SH-SY5Y (cell line): Measurements from ENCODE around the gene TBC1D10B.
A peak's percentile ranks its signal among the peaks of the same experiment; 100 is the strongest.

Source experiments
- GATA2 ChIP-seq: IDR thresholded peaks from 2 replicates; pipeline ENCODE4 v1.6.1; 2011; ENCODE audit warnings: mild to moderate bottlenecking, low read depth, low read length
- GATA3 ChIP-seq: IDR thresholded peaks from 2 replicates; pipeline ENCODE4 v1.6.1; 2011; ENCODE audit warnings: low read depth, mild to moderate bottlenecking, low read length, moderate library complexity

Gene TBC1D10B

DNA sequence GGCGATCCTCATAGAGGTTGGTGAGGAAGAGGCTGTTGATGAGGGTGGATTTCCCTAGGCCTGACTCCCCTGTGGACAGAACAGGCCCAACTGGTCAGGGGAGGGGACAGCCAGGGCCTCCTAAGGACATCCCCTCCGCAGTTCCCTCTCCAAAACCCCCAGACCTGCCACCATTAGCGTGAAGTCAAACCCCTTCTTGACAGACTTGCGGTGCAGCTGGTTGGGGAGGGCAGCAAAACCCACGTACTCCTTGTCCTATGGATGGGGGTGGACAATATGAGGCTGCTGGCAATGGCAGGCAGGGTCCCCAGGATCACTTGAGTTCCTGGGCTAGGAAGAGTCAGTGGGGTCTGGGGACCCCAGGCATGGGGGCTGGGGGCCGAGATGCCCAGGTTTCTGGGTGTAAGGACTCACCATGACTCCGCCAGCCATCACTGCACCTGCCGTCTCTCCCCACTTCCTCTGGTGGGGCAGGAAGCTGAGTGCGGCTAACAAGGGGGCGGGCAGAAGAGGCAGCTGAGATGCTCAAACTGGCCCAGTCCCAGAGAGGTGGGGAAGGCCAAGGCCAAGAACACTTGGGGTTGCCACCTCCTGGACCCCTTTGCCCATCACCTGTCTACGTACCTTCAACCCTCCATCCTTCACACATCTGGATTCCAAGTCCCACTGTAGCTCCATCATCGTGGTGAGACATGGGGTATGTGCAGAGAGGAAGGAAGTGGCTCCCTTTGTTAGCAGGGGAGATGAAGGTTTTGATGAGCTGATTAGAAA lies 12.0 kb upstream of the TBC1D10B start, which contains the start of gene SEPTIN1:
TSS of gene SEPTIN1 (minus strand) at position 451 of the 771 bp plus-strand sequence. CDS start at position 432, 19 bp downstream.
- TF ChIP-seq GATA2 (no peak), GATA3 (no peak)

DNA sequence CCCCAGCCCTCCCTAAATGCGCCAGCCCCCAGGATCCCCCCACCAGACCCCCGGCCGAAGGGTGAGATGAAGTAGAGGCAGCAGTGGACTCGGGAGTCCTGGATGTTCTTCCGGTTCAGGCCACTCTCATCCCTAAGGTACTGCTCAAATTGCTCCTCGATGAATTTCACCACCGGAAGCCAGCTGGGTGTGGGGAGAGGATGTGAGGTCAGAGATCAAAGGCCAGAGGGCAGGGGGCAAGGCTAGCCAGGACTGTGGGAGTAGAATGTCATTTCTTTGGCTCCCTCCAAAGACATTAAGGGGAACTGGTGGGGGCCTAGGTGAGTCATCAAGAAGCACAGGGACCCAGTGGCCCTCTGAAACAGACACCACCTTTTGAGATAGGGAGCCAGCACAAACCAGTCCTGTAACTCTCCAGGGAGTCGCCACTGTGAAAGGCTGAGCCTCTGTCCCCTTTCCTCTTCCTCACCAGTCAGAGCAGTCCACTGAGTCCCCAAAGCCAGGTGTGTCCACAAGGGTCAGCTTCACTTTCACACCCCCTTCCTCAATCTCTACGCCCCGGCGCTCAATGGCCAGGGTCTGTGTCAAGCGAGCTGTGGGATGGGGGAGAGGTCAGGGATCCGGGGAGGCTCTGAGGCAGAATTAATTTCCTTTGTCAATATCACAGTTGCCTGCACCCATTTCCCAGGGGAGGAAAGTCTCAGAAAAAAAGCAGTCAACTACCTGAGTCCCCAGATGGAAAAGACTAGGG lies 11.2 kb upstream of the TBC1D10B start:
- TF ChIP-seq GATA2 (no peak), GATA3 (no peak)

DNA sequence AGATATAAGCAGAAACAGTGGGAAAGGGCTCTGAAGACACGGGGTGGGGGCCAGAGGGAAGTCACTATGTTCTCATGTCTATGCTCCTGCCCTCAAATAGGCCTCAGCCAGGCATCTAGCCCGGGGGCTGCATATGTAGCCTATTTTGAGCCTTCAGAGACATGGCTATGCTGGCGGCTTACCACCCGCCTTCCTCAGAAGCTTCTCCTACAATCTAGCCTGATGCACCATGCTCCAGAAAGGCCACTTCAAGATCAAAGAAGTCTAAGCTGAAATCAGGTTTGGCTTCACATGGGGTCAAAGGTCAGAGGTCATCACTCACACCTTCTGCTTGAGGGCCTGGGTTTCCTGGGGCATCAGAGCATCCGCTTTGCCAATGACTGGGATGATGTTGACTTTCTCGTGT lies 10.5 kb upstream of the TBC1D10B start:
- no peak for TF ChIP-seq GATA3
- TF ChIP-seq GATA2, result no peak

DNA sequence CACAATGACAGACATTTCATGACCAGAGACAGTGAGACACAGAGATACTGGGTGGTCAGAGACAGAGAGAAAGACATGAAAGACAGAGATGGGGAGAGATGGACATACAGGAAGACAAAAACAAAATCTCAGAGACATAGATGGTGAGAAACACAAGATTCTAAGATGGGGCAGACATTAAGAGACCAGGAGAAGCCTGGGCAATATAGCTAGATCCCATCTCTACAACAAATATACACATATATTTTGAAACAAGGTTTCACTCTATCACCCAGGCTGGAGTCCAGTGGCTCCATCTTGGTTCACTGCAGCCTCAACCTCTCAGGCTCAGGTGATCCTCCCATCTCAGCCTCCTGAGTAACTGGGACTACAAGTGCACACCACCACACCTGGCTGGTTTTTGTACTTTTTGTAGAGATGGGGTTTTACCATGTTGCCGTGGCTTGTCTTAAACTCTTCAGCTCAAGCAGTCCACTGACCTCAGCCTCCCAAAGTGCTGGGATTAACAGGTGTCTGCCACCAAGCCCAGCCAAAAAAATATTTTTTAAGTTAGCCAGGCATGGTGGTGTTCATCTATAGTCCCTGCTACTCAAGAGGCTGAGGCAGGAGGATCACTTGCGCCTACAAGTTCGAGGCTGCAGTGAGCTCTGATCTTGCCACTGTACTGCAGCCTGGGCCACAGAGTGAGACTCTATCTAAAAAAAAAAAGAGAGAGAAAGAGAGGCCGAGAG lies 9.9 kb upstream of the TBC1D10B start:
- no peak for TF ChIP-seq GATA2
- no peak for TF ChIP-seq GATA3

DNA sequence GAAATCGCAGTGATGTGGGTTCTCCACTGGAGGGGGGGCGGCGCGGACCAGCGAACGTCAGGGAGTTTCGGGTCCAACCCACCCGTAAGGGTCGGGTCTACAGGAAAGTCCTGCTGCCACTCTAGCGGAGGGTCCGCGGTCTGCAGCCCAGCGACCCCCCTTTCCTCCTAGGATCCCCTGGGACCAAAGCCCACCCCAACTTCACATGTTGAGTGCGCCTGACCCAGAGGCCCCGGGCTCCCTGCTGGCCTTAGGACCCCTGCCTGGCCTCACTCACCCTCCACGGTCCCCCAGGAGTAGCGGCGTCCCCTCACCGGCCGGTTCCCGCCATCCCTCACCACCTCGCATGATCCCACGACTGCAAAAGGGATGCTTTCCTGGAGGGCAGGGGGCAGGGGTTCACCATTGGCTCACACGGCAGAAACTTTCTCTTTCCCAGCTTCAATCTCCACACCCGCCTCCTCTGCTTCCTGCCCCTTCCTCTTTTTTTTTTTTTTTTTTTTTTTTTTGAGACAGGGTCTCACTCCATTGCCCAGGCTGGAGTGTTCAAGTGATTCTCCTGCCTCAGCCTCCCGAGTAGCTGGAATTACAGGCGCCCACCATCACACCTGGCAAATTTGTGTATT lies 9.0 kb upstream of the TBC1D10B start:
- TF ChIP-seq GATA3 (no peak), GATA2 (no peak)

DNA sequence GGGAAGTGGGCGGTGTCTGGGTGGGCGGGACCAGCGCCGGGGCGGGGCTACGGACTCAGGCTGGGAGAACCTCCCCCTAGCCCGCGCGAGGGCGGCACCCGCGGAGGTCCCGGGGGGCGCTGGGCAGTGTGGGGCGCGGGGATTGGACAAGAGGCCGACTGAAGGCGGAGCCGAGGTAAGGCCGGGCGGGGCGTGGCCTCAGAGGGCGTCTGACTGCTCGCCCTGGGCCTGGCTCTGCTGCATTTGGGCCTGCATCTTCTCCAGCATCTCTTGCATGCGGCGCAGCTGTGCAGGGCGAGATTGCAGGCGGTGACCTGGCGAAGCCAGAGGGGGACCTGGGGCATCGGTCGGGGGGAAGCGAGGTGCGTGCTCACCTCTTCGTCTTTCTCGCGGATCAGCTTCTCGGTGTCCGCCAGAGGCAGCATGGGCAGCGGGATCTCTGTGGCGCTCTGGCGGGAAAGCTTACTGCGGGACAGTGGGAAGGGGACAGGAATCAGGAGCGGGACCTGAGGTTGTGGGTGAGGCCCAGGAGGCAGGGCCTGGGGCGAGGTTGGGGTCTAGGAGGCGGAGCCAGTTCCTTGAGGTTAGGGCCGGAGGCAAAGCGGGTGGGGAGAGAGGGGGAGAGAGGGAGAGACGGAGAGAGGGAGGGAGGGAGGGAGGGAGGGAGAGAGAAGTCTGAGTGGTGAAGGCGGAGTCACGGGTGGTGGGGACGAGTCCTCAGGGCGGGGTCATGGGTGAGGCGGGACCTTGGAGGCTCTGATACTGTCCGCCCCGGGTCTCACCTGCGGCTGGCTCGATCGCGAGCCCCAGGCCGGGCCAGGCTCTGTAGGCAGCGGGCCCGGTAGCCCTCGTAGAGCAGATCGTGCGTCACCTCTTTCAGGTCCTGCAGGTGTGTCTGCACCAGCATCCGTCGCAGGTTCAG lies 8.2 kb upstream of the TBC1D10B start:
- TF ChIP-seq GATA3 (no peak), GATA2 (peak; percentile 53)

DNA sequence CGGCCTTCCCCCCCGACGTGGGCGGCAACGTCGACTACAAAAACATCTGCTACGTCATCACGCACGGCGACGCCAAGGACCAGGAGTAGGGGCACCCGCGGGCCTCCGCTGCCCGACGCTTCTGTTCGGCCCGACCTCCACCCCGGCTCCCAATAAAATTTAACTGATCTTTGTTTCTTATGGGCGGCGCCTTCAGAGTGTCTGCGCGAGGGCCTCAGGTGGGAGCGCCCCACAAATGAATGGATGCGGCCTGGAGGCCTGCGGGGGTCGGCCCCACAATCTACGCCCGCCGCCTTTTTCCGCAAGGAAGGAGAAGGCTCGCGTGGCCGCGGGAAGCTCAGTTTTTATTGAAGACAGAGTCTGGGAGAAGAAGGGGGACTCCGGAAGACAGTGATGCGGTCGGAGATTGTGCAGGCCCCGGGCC lies 7.5 kb upstream of the TBC1D10B start:
- no peak; the same call in 1 of the 2 replicates for TF ChIP-seq GATA2
- TF ChIP-seq GATA3, result no peak

DNA sequence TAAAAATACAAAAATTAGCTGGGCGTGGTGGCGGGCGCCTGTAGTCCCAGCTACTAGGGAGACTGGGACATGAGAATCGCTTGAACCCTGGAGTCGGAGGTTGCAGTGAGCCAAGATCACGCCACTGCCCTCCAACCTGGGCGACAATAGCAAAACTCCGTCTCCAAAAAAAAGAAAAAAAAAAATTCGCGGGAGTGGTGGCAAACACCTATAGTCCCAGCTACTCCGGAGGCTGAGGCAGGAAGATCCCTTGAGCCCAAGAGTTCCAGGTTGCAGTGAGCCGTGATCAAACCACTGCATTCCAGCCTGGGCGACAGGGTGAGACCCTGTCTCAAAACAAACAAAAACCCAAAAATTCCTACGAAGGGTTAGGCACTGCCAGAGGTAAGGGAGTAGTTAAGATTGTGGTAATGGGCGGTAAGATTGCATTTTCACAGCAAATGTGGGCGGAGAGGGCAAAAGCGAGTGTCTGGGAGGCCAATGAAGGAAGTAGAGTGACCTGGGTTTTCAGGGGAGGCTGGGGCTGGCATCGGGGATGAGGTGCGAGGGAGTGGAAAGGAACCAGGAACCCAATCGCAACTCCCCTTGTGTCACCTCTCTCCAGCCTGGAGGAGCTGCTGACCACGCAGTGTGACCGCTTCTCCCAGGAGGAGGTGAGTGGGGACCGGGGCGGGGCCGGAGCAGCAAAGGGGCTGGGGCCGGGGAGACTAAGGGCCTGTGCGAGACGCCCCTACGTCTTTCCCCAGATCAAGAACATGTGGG lies 6.9 kb upstream of the TBC1D10B start:
- TF ChIP-seq GATA2, result no peak
- no peak for TF ChIP-seq GATA3

DNA sequence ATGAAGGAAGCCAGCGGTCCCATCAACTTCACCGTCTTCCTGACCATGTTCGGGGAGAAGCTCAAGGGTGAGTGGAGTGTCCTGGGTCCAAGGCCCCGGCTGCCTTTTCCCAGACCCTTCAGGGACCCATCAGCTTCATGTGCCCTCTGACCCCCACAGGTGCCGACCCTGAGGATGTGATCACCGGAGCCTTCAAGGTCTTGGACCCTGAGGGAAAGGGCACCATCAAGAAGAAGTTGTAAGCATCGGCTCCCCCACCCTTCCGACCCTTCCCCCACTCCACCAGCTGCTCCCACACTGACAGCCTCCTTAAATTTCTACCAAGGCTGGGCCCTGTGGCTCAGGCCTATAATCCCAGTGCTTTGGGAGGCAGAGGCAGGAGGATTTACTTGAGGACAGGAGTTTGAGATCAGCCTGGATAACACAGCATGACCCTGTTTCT lies 6.2 kb upstream of the TBC1D10B start:
- TF ChIP-seq GATA2, result no peak
- TF ChIP-seq GATA3, result no peak

DNA sequence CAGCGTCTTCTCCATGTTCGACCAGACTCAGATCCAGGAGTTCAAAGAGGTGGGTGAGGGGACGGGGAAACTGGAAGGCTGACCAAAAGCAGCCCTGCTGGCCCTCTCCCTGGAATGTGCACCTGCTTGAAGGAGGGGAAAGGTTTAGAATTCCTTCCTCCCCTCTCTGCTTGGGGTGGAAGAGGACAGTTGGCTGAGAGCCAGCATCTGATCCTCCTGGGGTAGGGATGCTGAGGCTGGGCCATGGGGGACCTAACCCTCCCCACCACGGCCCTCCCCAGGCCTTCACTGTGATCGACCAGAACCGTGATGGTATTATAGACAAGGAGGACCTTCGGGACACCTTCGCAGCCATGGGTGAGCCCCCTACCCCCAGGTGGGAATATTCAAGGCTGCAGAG lies 5.6 kb upstream of the TBC1D10B start:
- TF ChIP-seq GATA3 (no peak), GATA2 (no peak)

DNA sequence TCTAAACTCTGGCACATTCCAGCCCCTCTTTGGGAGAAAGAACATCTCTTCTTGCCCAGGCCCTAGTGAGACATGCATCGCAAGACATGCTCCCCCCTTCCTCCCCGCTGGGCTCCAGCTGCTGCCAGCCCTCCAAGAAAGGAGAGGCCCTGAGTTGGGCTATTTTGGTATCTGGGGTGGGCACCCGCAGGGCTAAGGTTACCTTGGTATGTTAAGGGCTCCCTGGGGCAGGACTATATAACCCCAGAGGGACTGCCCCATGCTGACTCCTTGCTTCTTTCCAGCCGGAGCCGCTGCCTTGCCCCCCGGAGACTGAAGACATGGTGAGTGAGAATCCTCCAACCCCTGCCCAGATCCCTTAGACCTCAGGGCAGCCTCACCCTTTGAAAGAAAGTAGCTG lies 4.2 kb upstream of the TBC1D10B start, which contains the start of gene MYL11:
TSS of gene MYL11 (plus strand) at position 265 of the 400 bp plus-strand sequence. CDS start at position 321, 56 bp downstream.
- TF ChIP-seq GATA3 (no peak), GATA2 (no peak)

DNA sequence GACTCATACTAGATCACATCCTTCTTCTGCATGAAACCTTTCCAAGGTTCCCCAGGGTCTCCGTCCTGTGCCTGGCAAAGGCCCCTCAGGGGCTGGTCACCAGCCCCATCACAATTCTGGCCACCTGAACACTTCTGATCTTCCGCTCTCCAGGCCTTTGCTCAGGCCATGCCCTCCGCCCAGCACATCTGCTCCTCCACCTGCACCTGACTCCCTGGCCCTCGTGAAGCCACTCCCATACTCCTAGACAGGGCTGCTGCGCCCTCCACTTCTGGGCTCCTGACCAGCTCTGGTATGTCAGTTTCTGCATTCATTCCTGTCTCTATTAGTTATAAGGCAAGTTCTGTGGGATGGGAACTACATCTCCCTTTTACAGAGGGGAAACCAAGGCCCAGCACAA lies 2.4 kb upstream of the TBC1D10B start:
- no peak for TF ChIP-seq GATA3
- TF ChIP-seq GATA2, result no peak
